ENCODE results near the gene TSPY8.
"Not testable (repeated sequence)": the region's sequence is repeated elsewhere in the genome, so short reads cannot be mapped to it uniquely, and the experiment has no call there.

The TSPY8 gene, protein sequence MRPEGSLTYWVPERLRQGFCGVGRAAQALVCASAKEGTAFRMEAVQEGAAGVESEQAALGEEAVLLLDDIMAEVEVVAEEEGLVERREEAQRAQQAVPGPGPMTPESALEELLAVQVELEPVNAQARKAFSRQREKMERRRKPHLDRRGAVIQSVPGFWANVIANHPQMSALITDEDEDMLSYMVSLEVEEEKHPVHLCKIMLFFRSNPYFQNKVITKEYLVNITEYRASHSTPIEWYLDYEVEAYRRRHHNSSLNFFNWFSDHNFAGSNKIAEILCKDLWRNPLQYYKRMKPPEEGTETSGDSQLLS

DNA sequence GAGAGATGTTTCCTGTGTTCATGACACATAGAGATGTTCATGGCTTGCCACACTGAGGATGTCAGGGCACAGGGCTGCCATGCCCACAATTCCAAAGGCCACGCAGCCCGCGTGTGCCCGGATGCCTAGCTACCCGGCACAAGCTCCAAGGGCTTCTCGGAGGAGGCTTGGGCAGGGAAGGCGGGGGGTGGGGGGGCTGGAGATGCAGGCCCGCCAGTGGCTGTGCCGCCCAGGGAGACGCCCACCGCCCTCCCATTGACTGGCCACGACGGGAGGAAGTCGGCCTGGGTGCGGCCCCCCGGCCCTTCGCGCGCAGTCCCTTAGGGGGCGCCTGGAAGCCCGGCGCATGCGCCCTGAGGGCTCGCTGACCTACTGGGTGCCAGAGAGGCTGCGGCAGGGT lies at the start of gene TSPY8:
TSS of gene TSPY8 (plus strand) at position 301 of the 400 bp plus-strand sequence. CDS start at position 347, 46 bp downstream.
- DNase-seq (ENCODE audit: low spot score) = not testable (repeated sequence)

DNA sequence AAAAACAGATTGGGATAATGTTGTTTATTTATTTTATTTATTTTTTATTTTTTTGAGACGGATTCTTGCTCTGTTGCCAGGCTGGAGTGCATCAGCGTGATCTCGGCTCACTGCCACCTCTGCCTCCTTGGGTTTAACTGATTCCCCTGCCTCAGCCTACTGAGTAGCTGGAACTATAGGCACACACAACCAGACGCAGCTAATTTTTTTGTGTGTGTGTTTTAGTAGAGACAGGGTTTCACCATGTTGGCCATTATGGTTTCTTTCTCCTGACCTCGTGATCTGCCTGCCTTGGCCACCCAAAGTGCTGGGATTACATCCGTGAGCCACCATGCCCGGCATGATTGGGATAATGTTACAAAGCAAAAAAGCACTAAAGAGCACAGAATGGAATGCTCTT lies 36.6 kb upstream of the TSPY8 start:
- DNase-seq (ENCODE audit: low spot score) = no peak

DNA sequence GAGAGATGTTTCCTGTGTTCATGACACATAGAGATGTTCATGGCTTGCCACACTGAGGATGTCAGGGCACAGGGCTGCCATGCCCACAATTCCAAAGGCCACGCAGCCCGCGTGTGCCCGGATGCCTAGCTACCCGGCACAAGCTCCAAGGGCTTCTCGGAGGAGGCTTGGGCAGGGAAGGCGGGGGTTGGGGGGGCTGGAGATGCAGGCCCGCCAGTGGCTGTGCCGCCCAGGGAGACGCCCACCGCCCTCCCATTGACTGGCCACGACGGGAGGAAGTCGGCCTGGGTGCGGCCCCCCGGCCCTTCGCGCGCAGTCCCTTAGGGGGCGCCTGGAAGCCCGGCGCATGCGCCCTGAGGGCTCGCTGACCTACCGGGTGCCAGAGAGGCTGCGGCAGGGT lies 20.4 kb upstream of the TSPY8 start, which contains the start of gene TSPY4:
TSS of gene TSPY4 (plus strand) at position 301 of the 400 bp plus-strand sequence. CDS start at position 347, 46 bp downstream.
- not testable (repeated sequence) for DNase-seq (ENCODE audit: low spot score)

DNA sequence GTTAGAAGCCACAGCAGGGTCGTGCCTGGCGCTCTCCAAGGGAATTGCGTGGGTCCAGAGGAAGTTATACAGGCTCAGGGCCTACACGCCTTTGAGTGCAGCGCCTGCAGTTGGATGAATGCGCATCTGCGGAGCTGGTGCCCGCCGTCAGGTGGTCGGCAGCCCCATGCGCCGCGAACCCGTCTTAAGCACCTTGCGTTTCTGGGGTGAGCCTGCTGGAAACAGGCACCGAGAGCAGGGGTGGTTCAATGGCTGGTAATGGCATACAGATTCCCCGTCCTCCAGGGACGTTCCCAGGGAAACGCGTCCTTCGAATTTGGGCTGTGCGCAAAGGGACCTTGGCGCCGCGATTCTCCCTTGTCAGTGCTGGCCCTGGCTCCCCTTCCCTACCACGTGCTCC lies 38.9 kb downstream of the TSPY8 start:
- DNase-seq (ENCODE audit: low spot score) = not testable (repeated sequence)

DNA sequence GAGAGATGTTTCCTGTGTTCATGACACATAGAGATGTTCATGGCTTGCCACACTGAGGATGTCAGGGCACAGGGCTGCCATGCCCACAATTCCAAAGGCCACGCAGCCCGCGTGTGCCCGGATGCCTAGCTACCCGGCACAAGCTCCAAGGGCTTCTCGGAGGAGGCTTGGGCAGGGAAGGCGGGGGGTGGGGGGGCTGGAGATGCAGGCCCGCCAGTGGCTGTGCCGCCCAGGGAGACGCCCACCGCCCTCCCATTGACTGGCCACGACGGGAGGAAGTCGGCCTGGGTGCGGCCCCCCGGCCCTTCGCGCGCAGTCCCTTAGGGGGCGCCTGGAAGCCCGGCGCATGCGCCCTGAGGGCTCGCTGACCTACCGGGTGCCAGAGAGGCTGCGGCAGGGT lies 40.5 kb downstream of the TSPY8 start, which contains the start of gene TSPY3:
TSS of gene TSPY3 (plus strand) at position 301 of the 400 bp plus-strand sequence. CDS start at position 347, 46 bp downstream.
- not testable (repeated sequence) for DNase-seq (ENCODE audit: low spot score)

Data from COLO829 (cell line).